Mesothelial cell of epicardium (in vitro differentiated cells): Measurements from ENCODE around the gene SPON2. TPM values are rescaled to one million over a fixed set of nuclear protein-coding genes. Genes with fewer than 3 reads are reported as not detected.
"Not testable (repeated sequence)": the region's sequence is repeated elsewhere in the genome, so short reads cannot be mapped to it uniquely, and the experiment has no call there.

Source experiments
- DNase-seq, 2 experiments: peaks; one replicate each; pipeline ENCODE4 v3.0.0; 2021; ENCODE audit warnings: low spot score in 2 of 2; ENCODE audit not compliant: unreplicated experiment in 2 of 2
- H3K27ac Mint-ChIP-seq: 2 replicates; pipeline ENCODE4 v1.8.0; 2021; ENCODE audit warnings: mixed read lengths
- H3K27me3 Mint-ChIP-seq: 2 replicates; pipeline ENCODE4 v1.8.0; 2021; ENCODE audit warnings: low read depth, mixed read lengths
- H3K36me3 Mint-ChIP-seq: 2 replicates; pipeline ENCODE4 v1.8.0; 2021; ENCODE audit warnings: mixed read lengths
- H3K4me1 Mint-ChIP-seq: 2 replicates; pipeline ENCODE4 v1.8.0; 2021; ENCODE audit warnings: mixed read lengths
- H3K4me3 Mint-ChIP-seq: 2 replicates; pipeline ENCODE4 v1.8.0; 2021; ENCODE audit warnings: mild to moderate bottlenecking, moderate library complexity, mixed read lengths
- H3K9me3 Mint-ChIP-seq: 2 replicates; pipeline ENCODE4 v1.8.0; 2021; ENCODE audit warnings: mixed read lengths
- total RNA-seq: library from RNA; stranded (reverse); gene quantifications from 3 replicates; pipeline ENCODE4 v1.2.1, GENCODE V29; 2021
- TF ChIP-seq, protein P1 (sequence below): fragments of 200-600 bp; sonication (generic); IDR thresholded peaks from one replicate; pipeline ENCODE4 v1.5.0; 2021; ENCODE audit warnings: antibody characterized with exemption; ENCODE audit not compliant: unreplicated experiment

Gene SPON2
- total RNA-seq, 1 donor from 2014 or later = 56.4 TPM

DNA sequence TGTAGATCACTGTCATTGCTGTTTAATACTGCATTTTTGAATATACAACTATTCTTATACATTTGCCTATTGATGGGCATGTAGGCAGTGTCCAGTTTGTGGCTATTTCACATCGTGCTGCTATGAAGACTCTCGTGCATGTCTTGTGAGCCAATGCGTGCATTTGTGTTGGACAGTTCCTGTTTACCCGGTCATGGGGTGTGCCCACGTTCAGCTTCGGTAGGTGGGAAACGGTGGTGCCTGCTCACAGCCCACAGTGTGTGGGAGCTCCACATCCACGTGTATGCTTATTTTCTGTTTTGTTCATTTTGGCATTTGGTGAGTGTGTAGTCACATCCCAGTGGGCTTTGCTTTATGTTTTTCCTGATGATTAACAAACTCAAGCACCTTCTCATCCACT is 39.4 kb downstream of the SPON2 start:
- TF ChIP-seq, protein P1, sequence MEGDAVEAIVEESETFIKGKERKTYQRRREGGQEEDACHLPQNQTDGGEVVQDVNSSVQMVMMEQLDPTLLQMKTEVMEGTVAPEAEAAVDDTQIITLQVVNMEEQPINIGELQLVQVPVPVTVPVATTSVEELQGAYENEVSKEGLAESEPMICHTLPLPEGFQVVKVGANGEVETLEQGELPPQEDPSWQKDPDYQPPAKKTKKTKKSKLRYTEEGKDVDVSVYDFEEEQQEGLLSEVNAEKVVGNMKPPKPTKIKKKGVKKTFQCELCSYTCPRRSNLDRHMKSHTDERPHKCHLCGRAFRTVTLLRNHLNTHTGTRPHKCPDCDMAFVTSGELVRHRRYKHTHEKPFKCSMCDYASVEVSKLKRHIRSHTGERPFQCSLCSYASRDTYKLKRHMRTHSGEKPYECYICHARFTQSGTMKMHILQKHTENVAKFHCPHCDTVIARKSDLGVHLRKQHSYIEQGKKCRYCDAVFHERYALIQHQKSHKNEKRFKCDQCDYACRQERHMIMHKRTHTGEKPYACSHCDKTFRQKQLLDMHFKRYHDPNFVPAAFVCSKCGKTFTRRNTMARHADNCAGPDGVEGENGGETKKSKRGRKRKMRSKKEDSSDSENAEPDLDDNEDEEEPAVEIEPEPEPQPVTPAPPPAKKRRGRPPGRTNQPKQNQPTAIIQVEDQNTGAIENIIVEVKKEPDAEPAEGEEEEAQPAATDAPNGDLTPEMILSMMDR = no peak
- no peaks in the 10 kb centered on the region for H3K4me1 Mint-ChIP-seq
- H3K4me3 Mint-ChIP-seq = no peak overlapping the region
- peaks cover 61% of the 10 kb centered on the region for H3K27me3 Mint-ChIP-seq
- no peaks in the 10 kb centered on the region for H3K9me3 Mint-ChIP-seq
- no peak overlapping the region for H3K27ac Mint-ChIP-seq
- no peaks in the 10 kb centered on the region for H3K36me3 Mint-ChIP-seq
- DNase-seq = no peak

DNA sequence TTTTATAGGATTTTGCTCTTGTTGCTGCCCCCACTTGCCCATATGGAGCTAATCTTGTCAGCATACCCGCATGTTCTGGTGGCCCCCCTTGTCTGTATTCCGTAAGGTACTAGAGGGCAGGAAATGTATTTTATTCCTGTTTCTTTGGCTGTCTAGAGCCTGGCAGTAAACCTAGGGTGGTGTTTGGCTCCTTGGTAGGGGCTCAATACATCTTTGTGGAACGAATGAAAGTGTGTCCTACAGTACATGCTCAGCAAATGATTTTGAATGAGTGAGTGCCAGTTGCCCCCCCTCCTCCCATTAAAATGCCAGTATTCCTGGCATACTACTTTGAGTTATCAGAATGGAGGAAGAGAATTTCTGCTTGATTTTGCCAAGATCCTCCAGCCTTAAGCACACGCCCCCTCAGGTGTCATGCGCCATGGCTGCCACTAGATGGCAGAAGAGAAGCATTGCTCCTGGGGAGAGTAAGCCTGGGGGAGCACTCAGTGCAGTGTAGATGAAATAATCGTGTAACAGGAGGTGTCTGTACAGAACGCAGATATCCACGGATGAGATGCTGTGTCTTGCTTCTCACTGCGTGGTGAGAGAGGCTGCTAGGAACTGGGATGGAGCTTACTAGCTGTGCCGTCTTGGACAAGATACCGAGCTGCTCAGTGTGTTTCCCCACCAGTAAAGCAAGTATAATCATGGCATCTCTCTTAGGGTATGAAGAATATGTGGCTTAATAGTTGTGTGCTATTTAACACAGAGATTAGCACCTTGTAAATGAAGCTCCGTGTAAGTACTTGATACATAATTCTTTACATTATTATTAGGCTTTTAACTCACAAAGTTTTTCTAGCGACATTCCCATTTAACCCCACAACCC is 41.8 kb downstream of the SPON2 start:
- TF ChIP-seq, protein P1 = peak; percentile 97
- Mint-ChIP-seq H3K27ac (no peak overlapping the region), H3K27me3 (peaks cover 58% of the 10 kb centered on the region), H3K36me3 (no peaks in the 10 kb centered on the region), H3K4me1 (no peaks in the 10 kb centered on the region), H3K9me3 (no peaks in the 10 kb centered on the region), H3K4me3 (no peak overlapping the region)
- peak in 1 of 2 experiments; percentile 79 for DNase-seq

DNA sequence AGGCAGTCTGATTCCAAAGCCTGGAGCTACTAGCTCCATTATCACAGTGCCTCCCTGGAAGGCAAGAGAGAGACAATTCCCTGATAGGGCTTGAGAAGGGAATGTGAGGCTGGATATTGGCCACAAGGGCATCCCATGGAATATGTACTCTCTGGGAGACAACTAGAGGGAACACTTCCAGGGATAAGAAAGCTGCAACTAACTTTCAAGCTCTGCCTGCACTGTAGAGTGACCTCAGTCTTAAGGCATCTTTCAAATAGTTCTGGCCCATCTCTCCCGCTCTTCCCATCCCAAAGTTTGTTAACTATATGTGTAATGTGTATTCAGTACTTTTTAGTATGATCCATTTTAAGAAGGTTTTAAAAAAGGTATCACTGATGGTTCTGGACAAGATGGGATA is 45.9 kb downstream of the SPON2 start:
- H3K36me3 Mint-ChIP-seq = no peaks in the 10 kb centered on the region
- no peaks in the 10 kb centered on the region for H3K9me3 Mint-ChIP-seq
- H3K4me1 Mint-ChIP-seq = no peaks in the 10 kb centered on the region
- no peak overlapping the region for H3K4me3 Mint-ChIP-seq
- TF ChIP-seq, protein P1 = no peak
- peaks cover 54% of the 10 kb centered on the region for H3K27me3 Mint-ChIP-seq
- no peak overlapping the region for H3K27ac Mint-ChIP-seq
- no peak for DNase-seq

DNA sequence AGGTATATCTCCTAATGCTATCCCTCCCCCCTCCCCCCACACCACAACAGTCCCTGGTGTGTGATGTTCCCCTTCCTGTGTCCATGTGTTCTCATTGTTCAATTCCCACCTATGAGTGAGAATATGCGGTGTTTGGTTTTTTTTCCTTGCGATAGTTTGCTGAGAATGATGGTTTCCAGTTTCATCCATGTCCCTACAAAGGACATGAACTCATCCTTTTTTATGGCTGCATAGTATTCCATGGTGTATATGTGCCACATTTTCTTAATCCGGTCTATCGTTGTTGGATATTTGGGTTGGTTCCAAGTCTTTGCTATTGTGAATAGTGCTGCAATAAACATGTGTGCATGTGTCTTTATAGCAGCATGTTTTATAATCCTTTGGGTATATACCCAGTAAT is 46.9 kb downstream of the SPON2 start:
- peaks cover 63% of the 10 kb centered on the region for H3K27me3 Mint-ChIP-seq
- DNase-seq, H3K4me1 Mint-ChIP-seq, H3K9me3 Mint-ChIP-seq, H3K27ac Mint-ChIP-seq, H3K4me3 Mint-ChIP-seq, H3K36me3 Mint-ChIP-seq: not testable (repeated sequence)

DNA sequence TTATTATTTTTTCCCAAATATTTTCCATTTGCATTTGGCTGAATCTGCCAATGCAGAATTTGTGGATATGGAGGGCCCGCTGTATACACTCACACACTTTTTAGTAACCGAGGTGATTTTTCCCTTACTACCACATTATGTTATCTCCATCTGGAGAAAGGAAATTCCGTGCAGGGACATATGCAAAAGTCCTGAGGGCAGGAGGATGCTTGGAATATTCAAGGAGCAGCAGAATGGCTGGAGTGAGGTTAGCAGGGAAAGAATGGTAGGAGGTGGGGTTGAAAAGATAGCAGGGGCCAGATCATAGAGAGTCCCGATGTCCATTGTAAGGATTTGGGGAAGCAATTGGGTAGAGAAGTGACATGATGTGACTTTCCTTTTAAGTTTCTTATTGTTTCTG is 47.6 kb downstream of the SPON2 start:
- H3K9me3 Mint-ChIP-seq = peaks cover 6% of the 10 kb centered on the region
- H3K27me3 Mint-ChIP-seq = peaks cover 68% of the 10 kb centered on the region
- TF ChIP-seq, protein P1 = no peak
- DNase-seq = no peak
- H3K36me3 Mint-ChIP-seq = no peaks in the 10 kb centered on the region
- H3K27ac Mint-ChIP-seq = no peak overlapping the region
- no peak overlapping the region for H3K4me3 Mint-ChIP-seq
- no peaks in the 10 kb centered on the region for H3K4me1 Mint-ChIP-seq

DNA sequence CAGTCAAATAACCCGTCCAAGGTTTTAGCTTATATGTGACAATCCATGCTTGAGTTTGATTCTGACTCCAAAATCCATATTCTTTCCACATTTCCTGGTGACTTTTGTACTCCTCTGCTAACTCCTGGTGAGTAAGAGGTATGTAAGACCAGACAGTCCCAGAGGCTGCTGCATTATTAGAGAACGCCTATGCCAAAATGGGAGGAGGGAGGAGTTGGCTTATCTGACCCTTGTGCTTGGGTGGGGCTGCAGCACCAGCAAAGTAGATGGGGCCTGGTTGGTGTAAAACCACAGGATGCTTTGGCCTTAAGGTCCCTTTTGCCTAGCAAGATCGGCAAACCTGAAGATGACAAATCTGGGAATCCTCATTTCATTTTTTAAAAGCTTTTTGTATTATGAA is 49.9 kb downstream of the SPON2 start:
- TF ChIP-seq, protein P1 = no peak
- no peak for DNase-seq

More for the DNA sequence above, 49.9 kb downstream of the SPON2 start:
- H3K9me3 Mint-ChIP-seq = peaks cover 6% of the 10 kb centered on the region
- H3K27ac Mint-ChIP-seq = no peak overlapping the region
- no peak overlapping the region for H3K4me3 Mint-ChIP-seq
- peaks cover 73% of the 10 kb centered on the region for H3K27me3 Mint-ChIP-seq
- H3K36me3 Mint-ChIP-seq = no peaks in the 10 kb centered on the region
- no peaks in the 10 kb centered on the region for H3K4me1 Mint-ChIP-seq
